Osteocyte (in vitro differentiated cells): ENCODE data around the gene SLC25A11. TPM values are rescaled to one million over a fixed set of nuclear protein-coding genes. Genes with fewer than 3 reads are reported as not detected.
"Not testable (repeated sequence)": the region's sequence is repeated elsewhere in the genome, so short reads cannot be mapped to it uniquely, and the experiment has no call there.

ENCODE experiments used
- DNase-seq: peaks from one replicate; pipeline ENCODE4 v3.0.0; 2021; ENCODE audit warnings: mixed read lengths; ENCODE audit not compliant: unreplicated experiment; ENCODE audit errors: extremely low spot score
- H3K27ac Mint-ChIP-seq: one replicate; pipeline ENCODE4 v1.8.0; 2021; ENCODE audit warnings: mild to moderate bottlenecking, mixed read lengths; ENCODE audit not compliant: unreplicated experiment
- H3K27me3 Mint-ChIP-seq: one replicate; pipeline ENCODE4 v1.8.0; 2021; ENCODE audit warnings: mixed read lengths; ENCODE audit not compliant: unreplicated experiment
- H3K36me3 Mint-ChIP-seq: one replicate; pipeline ENCODE4 v1.8.0; 2021; ENCODE audit warnings: mixed read lengths; ENCODE audit not compliant: unreplicated experiment
- H3K4me1 Mint-ChIP-seq: one replicate; pipeline ENCODE4 v1.8.0; 2021; ENCODE audit warnings: mixed read lengths; ENCODE audit not compliant: unreplicated experiment
- H3K4me3 Mint-ChIP-seq: one replicate; pipeline ENCODE4 v1.8.0; 2021; ENCODE audit warnings: mild to moderate bottlenecking, moderate library complexity, mixed read lengths; ENCODE audit not compliant: unreplicated experiment
- H3K9me3 Mint-ChIP-seq: one replicate; pipeline ENCODE4 v1.8.0; 2021; ENCODE audit warnings: mixed read lengths; ENCODE audit not compliant: unreplicated experiment
- total RNA-seq: library from RNA; stranded (reverse); gene quantifications from 2 replicates; pipeline ENCODE4 v1.2.1, GENCODE V29; 2021
- TF ChIP-seq, protein P1 (sequence below): fragments of 200-600 bp; sonication (generic); IDR thresholded peaks from 2 replicates; pipeline ENCODE4 v1.5.0; 2021; ENCODE audit warnings: antibody characterized with exemption, mild to moderate bottlenecking, moderate library complexity

SLC25A11 gene
- total RNA-seq, 1 donor from 2014 or later = 59.6 TPM

DNA sequence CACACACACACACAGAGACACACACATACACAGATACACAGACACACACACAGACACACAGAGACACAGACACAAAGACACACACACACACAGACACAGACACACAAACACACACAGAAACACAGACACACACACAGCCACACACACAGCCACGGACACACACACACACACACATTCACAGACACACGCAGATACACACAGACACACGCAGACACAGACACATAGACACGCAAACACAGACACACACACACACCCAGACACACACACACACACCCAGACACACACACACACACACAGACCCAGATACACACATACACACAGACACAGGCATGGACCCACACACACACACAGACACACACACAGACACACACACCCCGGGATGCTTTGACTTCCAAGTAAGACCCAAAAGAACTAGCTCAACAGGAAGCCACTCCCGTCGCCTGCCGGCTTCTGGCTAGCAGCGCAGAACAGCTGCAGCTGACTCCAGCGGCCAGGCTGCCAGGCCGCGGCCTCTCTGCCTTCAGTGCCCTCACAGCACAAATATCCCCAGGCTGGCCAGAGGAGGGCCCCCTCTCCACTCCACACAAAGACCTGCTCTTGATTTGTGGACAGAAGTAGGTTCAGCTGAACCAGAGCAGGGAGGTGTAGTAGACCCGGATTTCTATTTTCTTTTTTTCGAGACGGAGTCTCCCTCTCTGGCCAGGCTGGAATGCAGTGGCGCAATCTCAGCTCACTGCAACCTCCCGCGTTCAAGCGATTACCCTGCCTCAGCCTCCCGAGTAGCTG is 30.9 kb downstream of the SLC25A11 start:
- H3K27ac Mint-ChIP-seq = no peak overlapping the region
- H3K27me3 Mint-ChIP-seq = peaks cover 2% of the 10 kb centered on the region
- peaks cover 2% of the 10 kb centered on the region for H3K4me1 Mint-ChIP-seq
- no peak overlapping the region for H3K4me3 Mint-ChIP-seq
- no peaks in the 10 kb centered on the region for H3K36me3 Mint-ChIP-seq
- no peaks in the 10 kb centered on the region for H3K9me3 Mint-ChIP-seq
- peak; percentile 95 for DNase-seq
- TF ChIP-seq, protein P1, sequence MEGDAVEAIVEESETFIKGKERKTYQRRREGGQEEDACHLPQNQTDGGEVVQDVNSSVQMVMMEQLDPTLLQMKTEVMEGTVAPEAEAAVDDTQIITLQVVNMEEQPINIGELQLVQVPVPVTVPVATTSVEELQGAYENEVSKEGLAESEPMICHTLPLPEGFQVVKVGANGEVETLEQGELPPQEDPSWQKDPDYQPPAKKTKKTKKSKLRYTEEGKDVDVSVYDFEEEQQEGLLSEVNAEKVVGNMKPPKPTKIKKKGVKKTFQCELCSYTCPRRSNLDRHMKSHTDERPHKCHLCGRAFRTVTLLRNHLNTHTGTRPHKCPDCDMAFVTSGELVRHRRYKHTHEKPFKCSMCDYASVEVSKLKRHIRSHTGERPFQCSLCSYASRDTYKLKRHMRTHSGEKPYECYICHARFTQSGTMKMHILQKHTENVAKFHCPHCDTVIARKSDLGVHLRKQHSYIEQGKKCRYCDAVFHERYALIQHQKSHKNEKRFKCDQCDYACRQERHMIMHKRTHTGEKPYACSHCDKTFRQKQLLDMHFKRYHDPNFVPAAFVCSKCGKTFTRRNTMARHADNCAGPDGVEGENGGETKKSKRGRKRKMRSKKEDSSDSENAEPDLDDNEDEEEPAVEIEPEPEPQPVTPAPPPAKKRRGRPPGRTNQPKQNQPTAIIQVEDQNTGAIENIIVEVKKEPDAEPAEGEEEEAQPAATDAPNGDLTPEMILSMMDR = peak; percentile 83

DNA sequence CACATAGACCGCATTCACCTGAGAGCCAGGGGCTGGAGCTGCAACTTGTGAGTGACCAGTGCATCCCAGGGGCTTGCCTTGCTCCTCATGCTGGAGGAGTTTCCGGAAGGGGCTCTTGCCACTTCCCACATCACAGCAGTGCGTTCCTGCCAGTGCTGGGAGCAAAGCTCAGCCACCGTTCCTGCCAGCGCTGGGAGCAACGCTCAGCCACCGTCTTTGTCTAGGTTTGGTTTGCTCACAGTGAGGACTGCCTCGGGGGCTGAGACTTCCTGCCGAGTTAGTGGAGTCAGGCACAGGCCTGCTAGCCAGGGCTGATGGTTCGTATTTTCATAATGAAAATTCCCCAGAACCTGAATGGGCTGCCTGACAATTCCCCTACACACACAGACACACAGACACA is 31.5 kb downstream of the SLC25A11 start:
- Mint-ChIP-seq H3K9me3 (no peaks in the 10 kb centered on the region), H3K27me3 (peaks cover 2% of the 10 kb centered on the region), H3K4me3 (no peak overlapping the region), H3K4me1 (peaks cover 4% of the 10 kb centered on the region), H3K36me3 (no peaks in the 10 kb centered on the region), H3K27ac (no peak overlapping the region)
- TF ChIP-seq, protein P1 = no peak
- DNase-seq = no peak

DNA sequence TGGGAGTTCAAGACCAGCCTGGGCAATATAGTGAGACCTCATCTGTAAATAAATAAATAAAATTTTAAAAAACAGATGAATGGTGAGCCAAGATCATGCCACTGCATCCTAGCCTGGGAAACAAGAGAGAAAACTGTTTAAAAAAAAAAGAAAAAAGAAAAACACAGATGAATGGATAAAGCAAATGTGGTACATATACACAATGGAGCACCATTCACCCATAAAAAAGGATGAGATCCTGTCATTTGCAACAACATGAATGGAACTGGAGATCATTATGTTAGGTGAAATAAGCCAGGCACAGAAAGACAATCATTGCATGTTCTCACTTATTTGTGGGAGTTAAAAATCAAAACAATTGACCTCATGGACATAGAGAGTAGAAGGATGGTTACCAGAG is 33.2 kb downstream of the SLC25A11 start:
- not testable (repeated sequence) for H3K27ac Mint-ChIP-seq, H3K9me3 Mint-ChIP-seq, H3K4me3 Mint-ChIP-seq, DNase-seq, H3K4me1 Mint-ChIP-seq, H3K36me3 Mint-ChIP-seq, H3K27me3 Mint-ChIP-seq

DNA sequence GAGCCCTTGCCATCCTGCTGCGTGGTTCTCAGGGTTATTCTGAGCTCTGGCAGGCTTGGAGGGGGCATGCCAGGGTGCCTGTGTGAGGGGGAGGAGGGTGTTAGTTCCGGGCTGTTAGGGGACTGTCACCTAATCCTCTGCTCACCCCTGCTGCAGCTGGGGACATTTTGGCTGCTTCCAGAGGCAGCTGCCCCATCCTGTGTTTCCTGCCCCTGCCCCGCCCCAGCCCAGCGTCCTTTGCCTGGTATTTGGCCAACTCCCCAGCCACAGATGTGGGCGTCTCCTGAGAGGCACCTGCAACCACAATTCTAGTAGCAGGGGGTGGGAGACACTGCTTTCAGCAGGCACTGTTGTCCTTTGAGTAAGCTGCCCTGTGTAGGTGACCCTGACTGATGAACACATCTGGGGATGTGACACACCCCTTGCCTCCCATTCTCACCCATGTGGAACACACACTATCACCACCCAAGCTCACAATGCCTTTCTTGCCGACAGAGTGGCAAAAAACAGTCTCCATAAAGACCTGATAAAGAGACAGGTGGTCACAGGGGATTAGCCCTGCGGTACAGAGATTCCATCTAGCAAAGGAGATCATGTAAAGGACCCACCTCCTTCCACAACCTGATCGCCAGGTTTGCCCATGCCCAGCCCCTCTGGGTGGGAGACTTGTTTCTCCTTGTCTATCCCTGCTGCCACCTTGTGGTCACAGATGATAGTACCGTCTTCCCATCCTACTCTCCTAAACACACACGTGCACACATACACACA is 36.6 kb downstream of the SLC25A11 start, which contains the start of gene CHRNE:
TSS of gene CHRNE (minus strand) at position 48 of the 768 bp plus-strand sequence. CDS start at position 13, 35 bp downstream.
- Mint-ChIP-seq H3K4me3 (no peak within 1 kb of the TSS), H3K27ac (no peak within 1 kb of the TSS), H3K27me3 (no peaks in the 10 kb centered on the region), H3K4me1 (peaks cover 2% of the 10 kb centered on the region), H3K36me3 (no peaks in the 10 kb centered on the region), H3K9me3 (no peaks in the 10 kb centered on the region)
- TF ChIP-seq, protein P1 = peak; percentile 79
- no peak for DNase-seq

DNA sequence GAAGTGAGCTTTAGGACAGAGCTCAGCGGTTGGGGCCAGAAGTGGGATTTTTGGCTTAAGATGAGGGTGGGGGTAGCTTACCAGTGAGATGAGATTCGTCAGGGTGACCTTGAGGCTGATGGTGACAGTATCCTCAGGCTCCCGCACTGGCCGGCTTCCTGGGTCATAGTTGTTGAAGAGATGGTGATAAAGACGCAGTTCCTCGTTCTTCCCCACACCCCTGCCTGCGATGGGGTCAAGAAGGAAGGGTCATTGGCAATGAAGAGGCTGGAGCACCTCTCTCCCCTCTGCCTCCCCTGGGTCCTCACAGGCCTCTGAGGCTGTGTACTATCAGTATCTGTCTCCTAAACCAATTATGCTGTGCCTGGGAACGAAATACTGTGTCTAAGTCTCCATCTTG is 37.3 kb downstream of the SLC25A11 start:
- H3K4me3 Mint-ChIP-seq = no peak overlapping the region
- no peaks in the 10 kb centered on the region for H3K36me3 Mint-ChIP-seq
- H3K27me3 Mint-ChIP-seq = no peaks in the 10 kb centered on the region
- TF ChIP-seq, protein P1 = no peak
- no peaks in the 10 kb centered on the region for H3K9me3 Mint-ChIP-seq
- no peak for DNase-seq
- H3K4me1 Mint-ChIP-seq = peaks cover 2% of the 10 kb centered on the region
- no peak overlapping the region for H3K27ac Mint-ChIP-seq
